SH-SY5Y (cell line): ENCODE measurements around the gene SUPT6H.

Experiments
- GATA2 ChIP-seq: IDR thresholded peaks from 2 replicates; pipeline ENCODE4 v1.6.1; 2011; ENCODE audit warnings: mild to moderate bottlenecking, low read depth, low read length
- GATA3 ChIP-seq: IDR thresholded peaks from 2 replicates; pipeline ENCODE4 v1.6.1; 2011; ENCODE audit warnings: low read depth, mild to moderate bottlenecking, low read length, moderate library complexity

GRCh38 chr17:28643983-28644786, 17.8 kb upstream of the SUPT6H start:
- TF ChIP-seq GATA2, result no peak
- no peak for TF ChIP-seq GATA3
